ENCODE results near the gene NUP62. TPM values are rescaled to one million over a fixed set of nuclear protein-coding genes. Genes with fewer than 3 reads are reported as not detected.

The NUP62 gene
- total RNA-seq, 3 donors from 2014 or later: 172 to 189 (median 184) TPM

DNA sequence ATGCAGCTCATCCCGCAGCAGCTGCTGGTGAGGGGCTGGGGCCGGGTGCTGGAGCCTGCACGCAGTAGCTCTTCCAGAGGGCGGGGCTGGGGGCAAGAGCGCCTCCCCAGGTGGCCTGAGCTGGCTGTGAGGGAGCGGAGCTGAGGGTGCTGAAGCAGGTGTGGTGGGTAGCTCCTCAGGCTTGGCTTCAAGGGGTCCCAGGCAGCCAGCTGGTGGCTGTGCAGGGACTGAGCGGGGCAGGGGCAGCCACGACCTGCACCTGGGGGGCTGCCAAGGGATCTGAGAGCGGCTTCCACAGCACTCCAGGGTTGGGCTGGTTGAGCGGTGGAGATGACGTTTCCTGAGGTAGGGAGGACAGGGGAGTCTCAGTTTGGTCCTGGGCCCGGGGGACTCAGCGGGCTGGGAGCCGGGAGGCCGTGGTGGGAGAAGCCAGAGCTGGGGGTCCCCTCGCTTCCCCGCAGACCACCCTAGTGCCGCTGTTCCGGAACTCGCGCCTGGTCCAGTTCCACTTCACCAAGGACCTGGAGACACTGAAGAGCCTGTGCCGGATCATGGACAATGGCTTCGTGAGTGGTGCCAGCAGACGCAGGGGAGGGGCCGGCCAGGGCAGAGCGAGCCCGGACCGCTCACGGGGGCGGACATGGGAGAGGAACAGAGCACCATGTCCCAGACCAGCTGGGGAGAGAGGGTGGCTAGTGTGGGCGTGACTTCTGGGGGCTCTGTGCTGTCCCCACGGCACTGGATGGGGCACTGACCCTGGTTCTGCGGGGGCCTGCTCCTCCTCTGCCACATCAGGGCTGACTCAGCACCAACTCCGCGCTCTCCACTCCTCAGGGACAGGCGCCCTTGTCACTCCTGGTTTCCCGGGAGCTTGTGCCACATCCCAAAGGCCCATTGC is 71.0 kb downstream of the NUP62 start:
- H3K4me3 Mint-ChIP-seq: no peak overlapping the region
- peaks cover 4% of the 10 kb centered on the region for H3K4me1 Mint-ChIP-seq (ENCODE audit: low read depth)
- H3K36me3 Mint-ChIP-seq (ENCODE audit: insufficient read depth): peaks cover 6% of the 10 kb centered on the region
- H3K9me3 Mint-ChIP-seq: no peaks in the 10 kb centered on the region
- ATAC-seq (no peak), DNase-seq (no peak)
- no peaks in the 10 kb centered on the region for H3K27me3 Mint-ChIP-seq (ENCODE audit: low read depth)

DNA sequence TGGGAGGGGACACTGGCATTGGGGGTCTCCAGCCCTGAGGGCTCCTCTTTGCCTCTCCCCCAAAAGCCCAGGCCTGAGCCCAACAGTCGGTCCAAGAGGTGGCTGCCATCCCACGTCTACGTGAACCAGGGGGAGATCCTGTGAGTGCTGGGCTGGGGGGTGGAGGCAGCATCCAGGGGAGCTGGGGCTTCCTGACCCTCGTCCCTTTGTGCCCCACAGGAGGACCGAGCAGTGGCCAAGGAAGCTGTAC is 71.5 kb downstream of the NUP62 start:
- no peaks in the 10 kb centered on the region for H3K9me3 Mint-ChIP-seq
- DNase-seq (no peak), ATAC-seq (no peak)
- H3K4me3 Mint-ChIP-seq: no peak overlapping the region
- H3K36me3 Mint-ChIP-seq (ENCODE audit: insufficient read depth): peaks cover 3% of the 10 kb centered on the region
- H3K4me1 Mint-ChIP-seq (ENCODE audit: low read depth): peaks cover 7% of the 10 kb centered on the region
- H3K27me3 Mint-ChIP-seq (ENCODE audit: low read depth): no peaks in the 10 kb centered on the region

DNA sequence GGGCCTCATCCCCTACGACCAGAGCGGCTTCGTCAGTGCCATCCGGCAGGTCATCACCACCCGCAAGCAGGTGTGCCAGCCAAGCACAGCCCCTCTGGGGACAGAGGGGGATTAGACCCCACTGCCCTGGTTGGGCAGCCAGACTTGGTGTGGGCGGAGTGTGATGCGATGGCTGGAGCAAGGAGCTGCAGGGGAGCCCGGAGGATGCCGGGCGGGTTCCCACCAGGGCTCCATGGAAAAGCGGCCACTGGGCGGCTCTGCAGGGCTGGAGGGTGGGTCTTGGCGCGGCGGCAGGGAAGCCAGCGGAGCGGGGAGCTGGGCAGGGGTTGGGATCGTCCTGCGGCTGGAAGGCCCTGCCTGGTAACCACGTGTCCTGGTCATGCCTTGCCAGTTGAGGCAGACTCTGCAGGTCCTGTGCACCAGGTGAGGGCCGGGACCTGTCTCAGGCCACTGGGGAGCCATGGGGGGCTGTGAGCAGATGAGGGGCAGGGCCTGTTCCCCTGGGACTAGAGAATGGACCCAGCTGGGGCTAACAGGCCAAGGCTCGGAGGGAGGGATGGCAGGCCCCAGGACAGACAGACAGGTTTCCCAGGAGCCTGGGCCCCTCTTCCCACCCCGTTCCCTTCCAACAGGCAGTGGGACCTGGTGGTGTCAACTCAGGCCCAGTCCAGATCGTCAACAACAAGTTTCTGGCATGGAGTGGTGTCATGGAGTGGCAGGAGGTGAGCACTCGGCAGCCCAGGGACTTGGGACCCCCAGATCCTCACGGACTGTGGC is 72.1 kb downstream of the NUP62 start:
- Mint-ChIP-seq H3K4me1 (ENCODE audit: low read depth) (peaks cover 12% of the 10 kb centered on the region), H3K36me3 (ENCODE audit: insufficient read depth) (peaks cover 3% of the 10 kb centered on the region)

More for the DNA sequence above, 72.1 kb downstream of the NUP62 start:
- DNase-seq: no peak
- Mint-ChIP-seq H3K4me3 (no peak overlapping the region), H3K9me3 (no peaks in the 10 kb centered on the region), H3K27me3 (ENCODE audit: low read depth) (no peaks in the 10 kb centered on the region)
- ATAC-seq: no peak

Other genes with a start within 250 kb of the NUP62 start
- 10 to 100 TPM; 16.3 to 20.8 (median 17.2) TPM for gene ADM5, start 239.9 kb downstream of the NUP62 start, total RNA-seq
- 1 to 10 TPM in 1 of 3 donors, under 1 TPM in 2; 0.60 to 1.2 (median 0.95) TPM for gene CPT1C, start 238.4 kb downstream of the NUP62 start, total RNA-seq
- gene TSKS, start 166.2 kb downstream of the NUP62 start, total RNA-seq: 1 to 10 TPM in 1 of 3 donors, under 1 TPM in 1, not detected in 1; 0.40 to 1.2 TPM
- 10 to 100 TPM; 63.6 to 73.6 (median 71.5) TPM for gene AP2A1, start 162.5 kb downstream of the NUP62 start, total RNA-seq
- gene FUZ, start 116.2 kb downstream of the NUP62 start, total RNA-seq: 10 to 100 TPM; 15.6 to 19.9 (median 18.5) TPM
- gene MED25, start 111.2 kb downstream of the NUP62 start, total RNA-seq: 10 to 100 TPM; 44.1 to 51.0 (median 47.2) TPM
- 10 to 100 TPM; 77.8 to 86.3 (median 83.7) TPM for gene PTOV1, start 78.3 kb downstream of the NUP62 start, total RNA-seq
- 100 to 1,000 TPM; 110 to 120 (median 110) TPM for gene PNKP, start 61.9 kb downstream of the NUP62 start, total RNA-seq
- 10 to 100 TPM; 25.3 to 31.6 (median 28.0) TPM for gene AKT1S1, start 52.1 kb downstream of the NUP62 start, total RNA-seq
- gene TBC1D17, start 51.8 kb downstream of the NUP62 start, total RNA-seq: 10 to 100 TPM; 29.1 to 30.5 (median 29.3) TPM
- gene IL4I1, start 32.6 kb downstream of the NUP62 start, total RNA-seq: 10 to 100 TPM; 24.7 to 52.7 (median 36.4) TPM
- gene ATF5, start 299 bp downstream of the NUP62 start, total RNA-seq: 10 to 100 TPM; 58.4 to 73.1 (median 60.6) TPM
- gene SIGLEC11, start 31.7 kb upstream of the NUP62 start, total RNA-seq: not detected
- 10 to 100 TPM; 40.5 to 45.8 (median 40.5) TPM for gene VRK3, start 95.9 kb upstream of the NUP62 start, total RNA-seq
- 10 to 100 TPM in 2 of 3 donors, 1 to 10 TPM in 1; 9.5 to 12.7 (median 10.1) TPM for gene ZNF473, start 96.5 kb upstream of the NUP62 start, total RNA-seq
- gene IZUMO2, start 233.8 kb upstream of the NUP62 start, total RNA-seq: not detected